HG03432 (cell line): ENCODE data around the gene PPP4R1.
"Not testable (repeated sequence)": the region's sequence is repeated elsewhere in the genome, so short reads cannot be mapped to it uniquely, and the experiment has no call there.

Experiments
- ATAC-seq: cut with Tn5 transposase; IDR thresholded peaks from one replicate; pipeline ENCODE4 v1.9.1; 2021; ENCODE audit warnings: mild to moderate bottlenecking, moderate library complexity; ENCODE audit not compliant: unreplicated experiment

PPP4R1 gene

GRCh38 chr18:9614401-9615279 lies at the start of gene PPP4R1:
TSS of gene PPP4R1 (minus strand) at chr18:9614559. CDS start at chr18:9614484, 75 bp downstream.
- peak; percentile 75 for ATAC-seq

- ATAC-seq = no peak
Observed at GRCh38 chr18:9663377-9663776, 49.0 kb upstream of the PPP4R1 start.

- ATAC-seq = no peak
Observed at GRCh38 chr18:9661564-9661963, 47.2 kb upstream of the PPP4R1 start.

DNA sequence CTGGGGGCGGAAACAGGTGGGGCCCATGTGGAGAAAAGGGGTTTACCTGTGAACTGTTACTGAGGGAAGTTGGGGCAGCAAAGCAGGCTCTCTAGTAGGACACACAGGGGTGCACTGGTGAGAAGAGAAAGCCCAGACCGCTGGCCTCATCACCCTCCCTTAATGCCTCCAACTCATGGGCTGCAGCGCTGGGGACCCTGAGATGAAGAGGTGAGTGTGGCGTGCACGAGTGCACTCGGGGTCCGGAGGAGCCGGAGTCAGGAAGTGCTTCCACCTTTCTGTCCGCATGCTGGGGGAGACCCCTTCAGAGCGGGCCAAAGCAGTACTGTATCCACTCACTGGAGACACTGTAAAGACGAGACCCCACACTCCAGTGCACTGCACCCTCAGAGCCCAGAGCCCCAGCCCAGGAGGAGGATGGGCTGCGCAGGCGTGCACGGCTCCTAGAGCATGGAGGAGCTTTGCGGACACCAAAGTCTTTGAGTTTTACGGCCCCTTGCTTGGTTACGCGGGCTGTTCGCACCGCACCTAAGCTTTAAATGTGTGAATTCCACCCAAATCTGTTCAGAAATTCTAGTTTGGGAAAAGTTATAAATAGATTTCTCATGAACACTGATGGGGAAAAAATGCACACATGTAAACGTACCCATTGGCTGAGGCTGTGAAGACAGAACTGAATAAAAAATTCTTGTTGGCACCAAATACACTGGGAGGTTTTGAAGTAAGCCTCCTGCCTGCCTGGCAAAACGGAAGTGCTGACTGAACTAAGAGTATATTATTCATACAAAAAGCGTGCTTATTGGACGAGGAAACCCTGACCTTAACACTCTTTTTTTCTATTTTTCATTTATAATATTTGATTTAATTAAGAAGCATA lies 45.4 kb upstream of the PPP4R1 start:
- no peak for ATAC-seq

- no peak for ATAC-seq
Observed at GRCh38 chr18:9658087-9658641, 43.8 kb upstream of the PPP4R1 start.

- ATAC-seq = no peak
Observed at GRCh38 chr18:9655232-9655767, 40.9 kb upstream of the PPP4R1 start.

- no peak for ATAC-seq
Observed at GRCh38 chr18:9653390-9653789, 39.0 kb upstream of the PPP4R1 start.

- no peak for ATAC-seq
Observed at GRCh38 chr18:9649164-9649540, 34.8 kb upstream of the PPP4R1 start.

DNA sequence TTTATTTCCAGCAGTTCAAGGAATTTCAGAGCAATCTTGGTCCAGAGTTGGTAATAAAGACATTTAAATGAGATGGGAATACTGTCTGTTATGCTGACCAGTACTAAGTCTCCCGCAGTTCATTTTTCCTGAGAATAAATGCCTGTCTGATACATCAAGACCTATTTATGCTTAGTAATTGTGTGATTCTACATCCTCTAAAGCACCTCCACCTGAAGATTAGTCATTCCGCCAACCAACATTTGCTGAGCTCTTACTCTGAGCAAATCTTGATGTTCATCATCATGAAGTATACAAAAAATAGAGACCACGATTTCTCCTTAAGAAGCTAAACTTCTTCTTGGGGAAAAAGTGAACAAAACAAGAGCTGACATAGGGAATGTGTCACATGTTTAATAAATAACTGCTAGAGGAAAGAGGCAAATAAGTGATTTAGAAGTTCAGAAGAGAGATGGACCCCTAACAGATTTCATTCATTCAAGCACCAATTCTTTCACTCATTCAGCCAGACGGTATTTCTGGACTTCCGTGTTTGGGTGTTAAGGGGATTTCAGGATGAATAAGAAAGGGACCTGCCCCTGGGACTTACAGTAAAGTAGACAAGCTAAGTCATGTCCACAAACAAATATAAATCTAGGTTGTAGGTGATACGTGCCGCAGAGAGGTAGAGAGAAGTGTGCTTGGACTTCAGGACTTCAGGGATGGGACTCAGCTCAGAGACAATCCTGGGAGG lies 34.2 kb upstream of the PPP4R1 start:
- no peak for ATAC-seq

- no peak for ATAC-seq
Observed at GRCh38 chr18:9647496-9648323, 33.4 kb upstream of the PPP4R1 start.

GRCh38 chr18:9643549-9643948 lies 29.2 kb upstream of the PPP4R1 start:
- ATAC-seq = no peak

DNA sequence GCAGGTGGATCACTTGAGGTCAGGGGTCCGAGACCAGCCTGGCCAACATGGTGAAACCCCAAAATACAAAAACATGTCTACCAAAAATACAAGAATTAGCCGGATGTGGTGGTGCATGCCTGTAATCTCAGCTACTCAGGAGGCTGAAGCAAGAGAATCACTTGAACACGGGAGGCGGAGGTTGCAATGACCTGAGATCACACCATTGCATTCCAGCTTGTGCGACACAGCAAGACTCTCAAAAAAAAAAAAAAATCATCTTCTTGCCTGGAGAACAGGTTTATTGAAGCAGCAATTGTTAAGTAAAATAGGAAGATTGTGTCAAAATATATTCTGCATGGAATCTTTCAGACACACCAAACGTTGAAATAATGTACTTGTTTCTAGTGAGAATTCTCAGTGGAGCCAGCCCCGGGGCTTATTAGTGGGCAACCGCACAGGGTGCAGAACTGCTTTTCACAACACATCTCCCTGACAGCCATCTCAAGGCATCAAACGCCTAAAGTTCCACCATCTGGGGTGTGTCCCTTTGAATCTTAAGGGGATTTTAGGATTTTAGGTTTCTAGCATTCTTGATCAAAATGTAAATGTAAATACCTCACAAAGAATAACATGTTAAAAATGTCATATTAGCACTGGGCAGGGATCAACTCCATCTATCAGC lies 28.6 kb upstream of the PPP4R1 start:
- ATAC-seq = no peak

GRCh38 chr18:9641081-9641480 lies 26.7 kb upstream of the PPP4R1 start:
- not testable (repeated sequence) for ATAC-seq

DNA sequence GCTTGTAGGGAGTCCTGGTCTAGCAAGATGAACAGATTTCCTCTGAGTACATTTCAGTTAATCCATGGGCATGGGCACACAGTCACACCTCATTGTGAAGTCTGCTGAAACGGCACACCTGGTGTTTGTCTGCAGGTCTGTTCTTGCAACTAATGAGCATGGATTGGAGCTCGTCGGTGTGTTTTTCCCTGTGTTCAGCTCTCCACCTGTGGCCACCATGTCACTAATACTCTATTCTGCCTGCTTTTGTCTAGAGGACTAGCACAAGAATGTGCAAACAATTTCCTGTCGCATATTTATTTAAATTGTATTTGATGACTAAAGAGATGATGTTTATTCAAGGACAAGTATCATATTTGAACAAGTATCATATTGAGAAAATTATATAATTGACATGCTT lies 24.5 kb upstream of the PPP4R1 start:
- ATAC-seq = no peak

- no peak for ATAC-seq
Observed at GRCh38 chr18:9637036-9637767, 22.8 kb upstream of the PPP4R1 start.

GRCh38 chr18:9634856-9635255 lies 20.5 kb upstream of the PPP4R1 start:
- ATAC-seq = no peak

DNA sequence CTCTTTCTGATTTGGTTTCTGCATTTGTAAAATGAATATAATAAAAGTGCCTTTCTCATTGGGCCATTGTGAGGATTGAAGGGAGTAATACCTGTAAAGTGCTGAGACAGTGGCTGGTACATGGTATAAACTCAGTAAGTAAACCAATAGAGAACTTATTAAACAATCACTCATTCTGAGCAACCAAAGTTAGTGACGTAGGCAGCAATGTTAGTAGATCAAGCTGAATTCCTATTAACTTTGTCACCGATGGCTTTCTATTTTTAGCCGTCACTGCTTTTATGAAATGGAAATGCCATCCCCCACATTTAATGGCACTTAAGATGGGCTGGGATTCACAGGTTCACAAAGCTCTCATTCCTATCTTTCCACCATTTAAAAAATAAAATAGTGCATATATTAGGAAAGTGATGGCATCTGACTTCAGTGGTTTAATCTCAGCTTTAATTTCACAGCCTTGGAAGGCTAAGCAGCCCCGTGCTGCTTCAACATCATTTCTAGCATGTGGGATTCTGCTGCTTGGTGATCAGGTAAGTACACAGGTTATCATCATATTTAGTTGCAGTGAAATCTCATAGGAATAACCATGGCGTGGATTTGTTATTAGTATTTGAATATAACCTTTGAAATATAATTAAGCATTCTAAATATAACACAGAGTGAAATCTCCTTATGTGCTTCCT lies 17.6 kb upstream of the PPP4R1 start:
- no peak for ATAC-seq

DNA sequence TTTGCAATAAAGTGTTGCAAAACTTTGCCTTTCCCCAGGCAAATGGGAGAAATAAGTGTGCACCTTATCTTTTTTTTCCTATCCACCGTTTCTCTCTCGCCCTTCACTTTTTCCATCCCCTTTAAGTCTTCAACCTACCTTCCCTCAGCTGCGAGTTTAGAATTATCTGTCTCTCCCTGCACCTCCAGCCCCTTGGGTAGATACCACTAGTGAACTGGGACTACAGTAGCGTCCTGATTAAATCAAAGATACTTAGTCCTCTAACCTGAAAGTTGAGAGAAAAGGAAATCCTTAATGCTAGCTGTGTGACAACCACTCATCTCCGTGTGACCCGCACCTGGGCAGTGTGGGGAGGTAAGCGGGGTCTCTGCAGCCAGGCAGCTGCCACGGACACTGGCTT lies 16.1 kb upstream of the PPP4R1 start:
- no peak for ATAC-seq
